ENCODE results near the gene SEMA5A. TPM values are rescaled to one million over a fixed set of nuclear protein-coding genes. Genes with fewer than 3 reads are reported as not detected.

The SEMA5A gene
- total and polyA plus RNA-seq, 2 of the 8 experiments (the other 6 are each of a cell fraction or from before 2014, with no cell fraction given) = 5.3 to 8.9 TPM

DNA sequence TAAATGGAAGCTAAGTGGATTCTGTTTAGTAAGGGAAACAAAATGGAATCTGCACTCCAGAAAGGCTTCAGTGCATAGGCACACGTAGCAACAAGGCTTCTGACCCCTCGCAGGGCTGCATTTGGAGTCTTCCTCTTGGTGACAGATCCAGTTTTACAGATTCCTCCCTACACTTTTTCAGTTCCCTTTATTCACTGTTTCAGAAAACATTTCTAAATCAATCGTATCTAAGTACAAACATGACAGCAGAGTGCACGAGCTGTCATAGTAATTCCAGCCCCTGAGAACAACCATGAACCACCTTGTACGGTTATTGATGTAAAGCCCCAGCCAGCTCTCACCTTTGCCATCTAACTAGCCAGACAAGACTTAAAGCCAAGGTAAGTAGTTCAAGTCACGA, 491.6 kb downstream of the SEMA5A start:
- Histone ChIP-seq H3K27me3 (replicated peaks in 1 of 4; ENCODE audit: control insufficient read depth in 3 of 4, extremely low read depth in 1 of 4, insufficient read depth in 3 of 4, low read length in 3 of 4) (no peaks in the 10 kb centered on the region), H3K4me1 (replicated peaks in 1 of 4; ENCODE audit: control insufficient read depth in 3 of 4, insufficient read depth in 4 of 4, low read length in 3 of 4) (no peaks in the 10 kb centered on the region), H3K27ac (ENCODE audit: low read depth, low read length) (no peak overlapping the region), H2AFZ (ENCODE audit: low read length) (no peak overlapping the region), H3K23ac (ENCODE audit: insufficient read length) (no peak overlapping the region), H2BK12ac (ENCODE audit: low read depth, low read length) (no peak overlapping the region), H3K4me2 (ENCODE audit: insufficient read depth in 1 of 2, low read depth in 2 of 2, low read length in 2 of 2) (no peak overlapping the region), H4K5ac (ENCODE audit: insufficient read length, low read depth, low read length) (no peak overlapping the region), H4K91ac (replicated peaks; ENCODE audit: insufficient read length, low read length) (no peak overlapping the region), H2BK20ac (ENCODE audit: low read length) (no peak overlapping the region), H2BK5ac (ENCODE audit: low read depth, low read length) (no peak overlapping the region), H3K18ac (ENCODE audit: extremely low read depth, low read length) (no peak overlapping the region), H2BK15ac (ENCODE audit: low read length) (no peak overlapping the region), H3K36me3 (ENCODE audit: control insufficient read depth in 2 of 4, insufficient read depth in 4 of 4, low read length in 3 of 4) (no peaks in the 10 kb centered on the region), H3K9ac (replicated peaks in 1 of 4; ENCODE audit: extremely low read depth in 1 of 4, low read depth in 3 of 4, low read length in 3 of 4) (no peak overlapping the region), H3K4me3 (ENCODE audit: extremely low read depth in 1 of 4, insufficient read depth in 2 of 4, low read depth in 3 of 4, low read length in 4 of 4) (no peak overlapping the region), H4K8ac (ENCODE audit: extremely low read depth, insufficient read depth, low read length) (no peak overlapping the region), H3K4ac (replicated peaks; ENCODE audit: insufficient read length, low read depth, low read length) (no peak overlapping the region), H2AK5ac (ENCODE audit: low read depth, low read length) (no peak overlapping the region), H3K23me2 (ENCODE audit: low read depth, low read length) (no peaks in the 10 kb centered on the region), H4K20me1 (replicated peaks in 1 of 2; ENCODE audit: control insufficient read depth in 1 of 2, insufficient read depth in 2 of 2, low read length in 2 of 2) (no peaks in the 10 kb centered on the region), H3K9me3 (ENCODE audit: insufficient read depth in 2 of 2, low read depth in 1 of 2, low read length in 1 of 2) (no peaks in the 10 kb centered on the region), H3K56ac (replicated peaks; ENCODE audit: insufficient read length, low read depth, low read length) (no peak overlapping the region), H3K79me1 (ENCODE audit: low read depth, low read length) (no peaks in the 10 kb centered on the region), H3K14ac (ENCODE audit: insufficient read length) (no peak overlapping the region), H3K79me2 (ENCODE audit: control insufficient read depth in 1 of 2, insufficient read depth in 2 of 2, low read length in 2 of 2) (no peaks in the 10 kb centered on the region), H2BK120ac (replicated peaks; ENCODE audit: low read depth, low read length) (no peak overlapping the region)
- no peak for TF ChIP-seq SRF (IDR thresholded peaks at IDR 0.05; ENCODE audit: low read depth, low read length)
- TF ChIP-seq, protein P1, sequence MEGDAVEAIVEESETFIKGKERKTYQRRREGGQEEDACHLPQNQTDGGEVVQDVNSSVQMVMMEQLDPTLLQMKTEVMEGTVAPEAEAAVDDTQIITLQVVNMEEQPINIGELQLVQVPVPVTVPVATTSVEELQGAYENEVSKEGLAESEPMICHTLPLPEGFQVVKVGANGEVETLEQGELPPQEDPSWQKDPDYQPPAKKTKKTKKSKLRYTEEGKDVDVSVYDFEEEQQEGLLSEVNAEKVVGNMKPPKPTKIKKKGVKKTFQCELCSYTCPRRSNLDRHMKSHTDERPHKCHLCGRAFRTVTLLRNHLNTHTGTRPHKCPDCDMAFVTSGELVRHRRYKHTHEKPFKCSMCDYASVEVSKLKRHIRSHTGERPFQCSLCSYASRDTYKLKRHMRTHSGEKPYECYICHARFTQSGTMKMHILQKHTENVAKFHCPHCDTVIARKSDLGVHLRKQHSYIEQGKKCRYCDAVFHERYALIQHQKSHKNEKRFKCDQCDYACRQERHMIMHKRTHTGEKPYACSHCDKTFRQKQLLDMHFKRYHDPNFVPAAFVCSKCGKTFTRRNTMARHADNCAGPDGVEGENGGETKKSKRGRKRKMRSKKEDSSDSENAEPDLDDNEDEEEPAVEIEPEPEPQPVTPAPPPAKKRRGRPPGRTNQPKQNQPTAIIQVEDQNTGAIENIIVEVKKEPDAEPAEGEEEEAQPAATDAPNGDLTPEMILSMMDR (IDR thresholded peaks at IDR 0.05; ENCODE audit: control extremely low read depth in 1 of 3, insufficient read depth in 1 of 3, low read depth in 1 of 3, low read length in 3 of 3) = no peak
- no peak for TF ChIP-seq TBP (IDR thresholded peaks at IDR 0.05; ENCODE audit: low read depth, low read length)
- TF ChIP-seq CHD1 (IDR thresholded peaks at IDR 0.05; ENCODE audit: low read depth, low read length) = no peak
- TF ChIP-seq HDAC2 (IDR thresholded peaks at IDR 0.05; ENCODE audit: borderline replicate concordance in 1 of 2, low read depth in 2 of 2, low read length in 2 of 2) = no peak
- TF ChIP-seq BACH1 (IDR thresholded peaks at IDR 0.05; ENCODE audit: low read length) = no peak
- TF ChIP-seq KDM4A (IDR thresholded peaks at IDR 0.05; ENCODE audit: low read depth, low read length, severe bottlenecking) = no peak
- TF ChIP-seq, protein P2, sequence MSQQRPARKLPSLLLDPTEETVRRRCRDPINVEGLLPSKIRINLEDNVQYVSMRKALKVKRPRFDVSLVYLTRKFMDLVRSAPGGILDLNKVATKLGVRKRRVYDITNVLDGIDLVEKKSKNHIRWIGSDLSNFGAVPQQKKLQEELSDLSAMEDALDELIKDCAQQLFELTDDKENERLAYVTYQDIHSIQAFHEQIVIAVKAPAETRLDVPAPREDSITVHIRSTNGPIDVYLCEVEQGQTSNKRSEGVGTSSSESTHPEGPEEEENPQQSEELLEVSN (IDR thresholded peaks at IDR 0.05) = no peak
- TF ChIP-seq NRF1 (IDR thresholded peaks at IDR 0.05; ENCODE audit: low read depth, low read length) = no peak
- TF ChIP-seq KDM1A (IDR thresholded peaks at IDR 0.05; ENCODE audit: borderline replicate concordance, low read length) = no peak
- POLR2A ChIA-PET (ENCODE audit: partially characterized antibody) = no interaction called here
- 81% methylated on average over 6 of the region's 6 CpGs; no CpG with 5 or more reads in 1 of the 2 experiments for WGBS, 2 experiments (ENCODE audit: extremely low coverage in 1 of 2, insufficient coverage in 1 of 2, insufficient read length in 1 of 2, insufficient replicate concordance in 2 of 2, low coverage in 1 of 2, low lambda C conversion rate in 2 of 2, missing lambda C conversion rate in 1 of 2)
- DNase-seq (ENCODE audit: low read depth in 1 of 2, low spot score in 2 of 2) (no peak), FAIRE-seq (no peak)
- CTCF ChIA-PET (ENCODE audit: partially characterized antibody) = interaction anchor here (0.6 to 0.8 kb wide), 2 partner anchors 11 to 146 kb away, joined by 3 read pairs; no protein-coding TSS in a partner anchor

Measured in H1 (cell line).